ENCODE measurements around the gene SEPTIN3. TPM values are rescaled to one million over a fixed set of nuclear protein-coding genes. Genes with fewer than 3 reads are reported as not detected.

SEPTIN3 gene
- total RNA-seq, 1 experiment from 2014 or later = 3.9 TPM

- no peak for ATAC-seq
- Histone ChIP-seq H3K4me3 (ENCODE audit: low read depth in 2 of 2, low read length in 2 of 2) (no peak overlapping the region), H3K9me3 (ENCODE audit: control insufficient read depth, insufficient read depth, low read depth, low read length) (no peaks in the 10 kb centered on the region), H3K36me3 (ENCODE audit: control insufficient read depth, insufficient read depth, low read length) (no peaks in the 10 kb centered on the region), H3K4me1 (ENCODE audit: control insufficient read depth, insufficient read depth, low read length) (no peaks in the 10 kb centered on the region), H3K27me3 (ENCODE audit: control insufficient read depth, insufficient read depth, low read length) (0 out of 2 replicates have a peak, but pooled peaks cover 2% of the 10 kb centered on the region), H3K27ac (ENCODE audit: low read length) (no peak overlapping the region)
- in situ Hi-C loops (cut with HindIII; ENCODE audit: low pct_unique_long_range_greater_than_20kb, low sequenced_read_pairs) = no loop called here
- DNase-seq (ENCODE audit: low read depth, low spot score) = no peak
- intact Hi-C loops (cut with micrococcal nuclease; ENCODE audit: unreplicated experiment) = no loop called here
- ChIA-PET POLR2A (no interaction called here), CTCF (no interaction called here)
- BruUV-seq (replicated peaks) = no TSS peak
- TF ChIP-seq, protein P1, sequence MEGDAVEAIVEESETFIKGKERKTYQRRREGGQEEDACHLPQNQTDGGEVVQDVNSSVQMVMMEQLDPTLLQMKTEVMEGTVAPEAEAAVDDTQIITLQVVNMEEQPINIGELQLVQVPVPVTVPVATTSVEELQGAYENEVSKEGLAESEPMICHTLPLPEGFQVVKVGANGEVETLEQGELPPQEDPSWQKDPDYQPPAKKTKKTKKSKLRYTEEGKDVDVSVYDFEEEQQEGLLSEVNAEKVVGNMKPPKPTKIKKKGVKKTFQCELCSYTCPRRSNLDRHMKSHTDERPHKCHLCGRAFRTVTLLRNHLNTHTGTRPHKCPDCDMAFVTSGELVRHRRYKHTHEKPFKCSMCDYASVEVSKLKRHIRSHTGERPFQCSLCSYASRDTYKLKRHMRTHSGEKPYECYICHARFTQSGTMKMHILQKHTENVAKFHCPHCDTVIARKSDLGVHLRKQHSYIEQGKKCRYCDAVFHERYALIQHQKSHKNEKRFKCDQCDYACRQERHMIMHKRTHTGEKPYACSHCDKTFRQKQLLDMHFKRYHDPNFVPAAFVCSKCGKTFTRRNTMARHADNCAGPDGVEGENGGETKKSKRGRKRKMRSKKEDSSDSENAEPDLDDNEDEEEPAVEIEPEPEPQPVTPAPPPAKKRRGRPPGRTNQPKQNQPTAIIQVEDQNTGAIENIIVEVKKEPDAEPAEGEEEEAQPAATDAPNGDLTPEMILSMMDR (IDR thresholded peaks at IDR 0.05) = no peak
- TF ChIP-seq TCF7L2 (IDR thresholded peaks at IDR 0.05; ENCODE audit: low read depth, low read length) (no peak), REST (IDR thresholded peaks at IDR 0.05; ENCODE audit: insufficient read depth in 1 of 2, low read depth in 2 of 2, low read length in 1 of 2) (no peak), SIN3A (IDR thresholded peaks at IDR 0.05; ENCODE audit: borderline replicate concordance, insufficient read depth, low read depth, low read length) (no peak), POLR2AphosphoS5 (IDR thresholded peaks at IDR 0.05; ENCODE audit: low read depth, low read length) (no peak)
These were observed 1.4 kb downstream of the SEPTIN3 start for GRCh38 chr22:41970601-41971000.

DNA sequence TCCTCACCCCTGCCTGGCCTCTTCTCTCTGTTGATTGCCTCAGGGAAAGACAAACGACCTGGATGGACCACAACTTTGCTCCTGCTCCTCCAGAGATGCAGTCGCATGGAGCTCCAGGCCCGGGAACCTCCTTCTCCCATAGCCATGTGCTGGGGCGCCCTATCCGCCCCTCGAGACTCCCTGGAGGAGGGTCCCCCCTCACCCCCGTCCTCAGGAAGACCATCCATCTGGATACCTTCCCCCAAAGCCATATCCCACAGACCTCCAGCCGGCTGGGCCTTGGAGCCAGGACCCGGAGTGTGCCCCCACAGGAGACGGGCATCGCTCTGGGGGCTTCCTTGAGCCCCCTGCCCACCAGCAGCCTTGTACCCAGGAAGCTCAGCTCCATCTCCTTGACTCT is 2.2 kb downstream of the SEPTIN3 start:
- Histone ChIP-seq H3K27me3 (ENCODE audit: control insufficient read depth, insufficient read depth, low read length) (peaks cover 6% of the 10 kb centered on the region; the same call in 1 of the 2 replicates), H3K36me3 (ENCODE audit: control insufficient read depth, insufficient read depth, low read length) (no peaks in the 10 kb centered on the region), H3K27ac (ENCODE audit: low read length) (no peak overlapping the region), H3K4me3 (ENCODE audit: low read depth in 2 of 2, low read length in 2 of 2) (no peak overlapping the region), H3K9me3 (ENCODE audit: control insufficient read depth, insufficient read depth, low read depth, low read length) (no peaks in the 10 kb centered on the region), H3K4me1 (ENCODE audit: control insufficient read depth, insufficient read depth, low read length) (no peaks in the 10 kb centered on the region)
- ATAC-seq (no peak), DNase-seq (ENCODE audit: low read depth, low spot score) (no peak)
- in situ Hi-C loops (cut with HindIII; ENCODE audit: low pct_unique_long_range_greater_than_20kb, low sequenced_read_pairs) = no loop called here
- ChIA-PET CTCF (no interaction called here), POLR2A (no interaction called here)
- BruUV-seq (replicated peaks) = no TSS peak
- intact Hi-C loops (cut with micrococcal nuclease; ENCODE audit: unreplicated experiment) = no loop called here
- TF ChIP-seq SIN3A (IDR thresholded peaks at IDR 0.05; ENCODE audit: borderline replicate concordance, insufficient read depth, low read depth, low read length) = no peak
- TF ChIP-seq, protein P1 (IDR thresholded peaks at IDR 0.05) = no peak
- TF ChIP-seq POLR2AphosphoS5 (IDR thresholded peaks at IDR 0.05; ENCODE audit: low read depth, low read length) = no peak
- no peak for TF ChIP-seq REST (IDR thresholded peaks at IDR 0.05; ENCODE audit: insufficient read depth in 1 of 2, low read depth in 2 of 2, low read length in 1 of 2)
- no peak for TF ChIP-seq TCF7L2 (IDR thresholded peaks at IDR 0.05; ENCODE audit: low read depth, low read length)
